Measurements from ENCODE around the gene CELA1. TPM values are rescaled to one million over a fixed set of nuclear protein-coding genes. Genes with fewer than 3 reads are reported as not detected.

Gene CELA1
- polyA plus RNA-seq, 2 of the 4 experiments (the other 2 are of a cell fraction), result not detected

Other genes with a start within 250 kb of the CELA1 start
- gene TFCP2, start 173.5 kb downstream of the CELA1 start, polyA plus RNA-seq (2011; rRNA removed), result 36.9 and 39.8 TPM in 2 replicates
- 18.7 to 19.4 TPM (median 19.0 TPM) in 3 replicates for gene TFCP2, start 173.5 kb downstream of the CELA1 start, polyA plus RNA-seq (2017; fragmentation: RNase III; extraction: RNeasy Plus Mini Kit Qiagen cat#74134 plus additional on column Dnase treatment)
- gene POU6F1, start 128.6 kb downstream of the CELA1 start, polyA plus RNA-seq (2011; rRNA removed), result 1.3 and 1.7 TPM in 2 replicates
- gene POU6F1, start 128.6 kb downstream of the CELA1 start, polyA plus RNA-seq (2017; fragmentation: RNase III; extraction: RNeasy Plus Mini Kit Qiagen cat#74134 plus additional on column Dnase treatment), result 0.58 to 0.92 TPM (median 0.77 TPM) in 3 replicates
- gene DAZAP2, start 107.9 kb downstream of the CELA1 start, polyA plus RNA-seq (2011; rRNA removed), result 375 and 459 TPM in 2 replicates
- gene DAZAP2, start 107.9 kb downstream of the CELA1 start, polyA plus RNA-seq (2017; fragmentation: RNase III; extraction: RNeasy Plus Mini Kit Qiagen cat#74134 plus additional on column Dnase treatment), result 290 to 304 TPM (median 292 TPM) in 3 replicates
- 27.2 and 38.3 TPM in 2 replicates for gene SMAGP, start 76.3 kb downstream of the CELA1 start, polyA plus RNA-seq (2011; rRNA removed)
- 14.8 to 16.4 TPM (median 15.5 TPM) in 3 replicates for gene SMAGP, start 76.3 kb downstream of the CELA1 start, polyA plus RNA-seq (2017; fragmentation: RNase III; extraction: RNeasy Plus Mini Kit Qiagen cat#74134 plus additional on column Dnase treatment)
- gene BIN2, start 22.5 kb downstream of the CELA1 start, polyA plus RNA-seq (2011; rRNA removed), result 0.52 and 0.57 TPM in 2 replicates
- gene BIN2, start 22.5 kb downstream of the CELA1 start, polyA plus RNA-seq (2017; fragmentation: RNase III; extraction: RNeasy Plus Mini Kit Qiagen cat#74134 plus additional on column Dnase treatment), result 0.05 to 0.08 TPM in 2 of 3 replicates, not detected in the other
- gene GALNT6, start 44.7 kb upstream of the CELA1 start, polyA plus RNA-seq (2011; rRNA removed), result 3.9 and 4.3 TPM in 2 replicates
- gene GALNT6, start 44.7 kb upstream of the CELA1 start, polyA plus RNA-seq (2017; fragmentation: RNase III; extraction: RNeasy Plus Mini Kit Qiagen cat#74134 plus additional on column Dnase treatment), result 2.9 to 4.1 TPM (median 3.6 TPM) in 3 replicates
- gene SLC4A8, start 78.2 kb upstream of the CELA1 start, polyA plus RNA-seq (2011; rRNA removed), result 1.7 and 2.3 TPM in 2 replicates
- 1.1 to 1.6 TPM (median 1.4 TPM) in 3 replicates for gene SLC4A8, start 78.2 kb upstream of the CELA1 start, polyA plus RNA-seq (2017; fragmentation: RNase III; extraction: RNeasy Plus Mini Kit Qiagen cat#74134 plus additional on column Dnase treatment)
- 4.8 and 6.2 TPM in 2 replicates for gene SCN8A, start 244.6 kb upstream of the CELA1 start, polyA plus RNA-seq (2011; rRNA removed)
- 1.8 to 2.2 TPM (median 2.1 TPM) in 3 replicates for gene SCN8A, start 244.6 kb upstream of the CELA1 start, polyA plus RNA-seq (2017; fragmentation: RNase III; extraction: RNeasy Plus Mini Kit Qiagen cat#74134 plus additional on column Dnase treatment)

Data from A549 (cell line).